GM12801 (cell line): Measurements from ENCODE around the gene DYRK3.

Experiments
- CTCF ChIP-seq: IDR thresholded peaks from one replicate; pipeline ENCODE4 v1.5.1; 2011; ENCODE audit warnings: control low read depth; ENCODE audit not compliant: insufficient read length; ENCODE audit errors: extremely low read depth

Gene DYRK3

GRCh38 chr1:206634365-206635079 lies 814 bp upstream of the DYRK3 start:
- no peak for TF ChIP-seq CTCF

GRCh38 chr1:206635978-206636345 lies 626 bp downstream of the DYRK3 start:
- TF ChIP-seq CTCF: no peak

GRCh38 chr1:206636671-206637070 lies 1.3 kb downstream of the DYRK3 start:
- no peak for TF ChIP-seq CTCF

GRCh38 chr1:206637605-206638004 lies 2.3 kb downstream of the DYRK3 start:
- TF ChIP-seq CTCF: no peak

- TF ChIP-seq CTCF: no peak
Observed at GRCh38 chr1:206643118-206643698, 7.9 kb downstream of the DYRK3 start.

- no peak for TF ChIP-seq CTCF
Observed at GRCh38 chr1:206646504-206646903, 11.2 kb downstream of the DYRK3 start.

- no peak for TF ChIP-seq CTCF
Observed at GRCh38 chr1:206647224-206647623, 11.9 kb downstream of the DYRK3 start.
